Measurements from ENCODE around the gene YKT6.

DNA sequence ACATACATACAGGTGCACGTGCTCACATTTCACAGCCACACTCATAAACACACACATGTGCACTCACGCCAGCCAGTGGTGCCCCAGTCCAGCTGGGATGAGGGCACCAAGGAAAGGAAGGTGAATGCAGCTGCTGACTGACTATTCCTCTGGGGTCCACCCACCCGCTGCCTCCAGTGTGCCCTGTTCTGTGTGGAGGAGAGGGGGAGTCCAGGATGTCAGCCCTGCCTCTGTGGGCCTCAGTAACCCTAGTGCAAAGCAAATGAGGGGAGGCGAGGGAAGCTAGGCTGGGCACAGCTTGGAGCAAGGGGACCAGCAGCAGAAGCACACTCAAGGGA, 57.6 kb downstream of the YKT6 start:
- TF ChIP-seq FOXP2 (optimal IDR thresholded peaks at IDR 0.05; ENCODE audit: borderline replicate concordance, extremely low read depth, extremely low read length, insufficient read depth) (no peak), POLR2AphosphoS5 (IDR thresholded peaks at IDR 0.05; ENCODE audit: low read depth, low read length) (no peak), SIN3A (IDR thresholded peaks at IDR 0.05; ENCODE audit: borderline replicate concordance, insufficient read depth, low read length) (no peak)

Measured in PFSK-1 (cell line).